Peyer's patch (tissue), 4 donors: Measurements from ENCODE around the gene ARHGAP26.

Experiments used
- CTCF ChIP-seq, 6 experiments: fragments of 450-650 bp in 4 of 6; fragments of 200-600 bp in 2 of 6; sonication (generic) in 1 of 6; IDR thresholded peaks; one replicate each; pipeline ENCODE4 v1.5.1; 2017 to 2019; ENCODE audit warnings: antibody characterized with exemption in 6 of 6, mild to moderate bottlenecking in 3 of 6, moderate library complexity in 1 of 6
- POLR2A ChIP-seq, 2 donors: fragments of 450-650 bp; IDR thresholded peaks; one replicate each; pipeline ENCODE4 v1.5.1; 2017; ENCODE audit warnings: antibody characterized with exemption in 2 of 2, mild to moderate bottlenecking in 2 of 2, moderate library complexity in 2 of 2

GRCh38 chr5:143084407-143084806, 314.2 kb downstream of the ARHGAP26 start:
- TF ChIP-seq CTCF (IDR thresholded peaks at IDR 0.05) (no peak), POLR2A (IDR thresholded peaks at IDR 0.05) (no peak)
